HepG2 (cell line): ENCODE measurements around the gene ERLIN1. TPM values are rescaled to one million over a fixed set of nuclear protein-coding genes. Genes with fewer than 3 reads are reported as not detected.
A peak's percentile ranks its signal among the peaks of the same experiment; 100 is the strongest.

Experiments used
- CCAR2 ChIP-seq: fragments of 200-400 bp; formaldehyde crosslinking; optimal IDR thresholded peaks from 2 replicates; pipeline ENCODE3; 2018; ENCODE audit warnings: low read depth, mild to moderate bottlenecking, low read length, moderate library complexity
- EED ChIP-seq: sonication (generic); formaldehyde crosslinking; IDR thresholded peaks from 2 replicates; pipeline ENCODE4 v1.5.0; 2020; ENCODE audit warnings: mild to moderate bottlenecking, missing genetic modification reagents
- GATA4 ChIP-seq: sonication (generic); IDR thresholded peaks from 2 replicates; pipeline ENCODE4 v1.6.1; 2016; ENCODE audit warnings: antibody characterized with exemption, low read depth, borderline replicate concordance
- GTF2F1 ChIP-seq: fragments of 150-350 bp; IDR thresholded peaks from 2 replicates; pipeline ENCODE4 v1.6.1; 2014; ENCODE audit warnings: low read length
- KDM6A ChIP-seq: IDR thresholded peaks from 2 replicates; pipeline ENCODE4 v1.6.1; 2016; ENCODE audit warnings: low read depth
- NAIF1 ChIP-seq: sonication (generic); formaldehyde crosslinking; IDR thresholded peaks from 2 replicates; pipeline ENCODE4 v1.5.0; 2020; ENCODE audit warnings: mild to moderate bottlenecking, missing genetic modification reagents, borderline replicate concordance
- NR2F2 ChIP-seq: IDR thresholded peaks from 2 replicates; pipeline ENCODE4 v1.6.1; 2012; ENCODE audit warnings: low read depth, inconsistent platforms, borderline replicate concordance
- PAWR ChIP-seq: sonication (generic); formaldehyde crosslinking; IDR thresholded peaks from 2 replicates; pipeline ENCODE4 v1.4.0; 2020; ENCODE audit warnings: missing genetic modification reagents, mild to moderate bottlenecking, borderline replicate concordance
- PLRG1 ChIP-seq: fragments of 450-650 bp; conservative IDR thresholded peaks from 2 replicates; pipeline ENCODE4 v1.6.1; 2016
- RNF2 ChIP-seq: fragments of 450-650 bp; conservative IDR thresholded peaks from 2 replicates; pipeline ENCODE4 v1.6.1; 2016; ENCODE audit warnings: low read depth
- SAP130 ChIP-seq: IDR thresholded peaks from 2 replicates; pipeline ENCODE4 v1.6.1; 2016; ENCODE audit warnings: low read depth
- SMARCC2 ChIP-seq: fragments of 450-650 bp; IDR thresholded peaks from 2 replicates; pipeline ENCODE4 v1.6.1; 2017; ENCODE audit warnings: antibody characterized with exemption, mild to moderate bottlenecking
- SMYD3 ChIP-seq: sonication (generic); formaldehyde crosslinking; IDR thresholded peaks from 2 replicates; pipeline ENCODE4 v1.8.1; 2023; ENCODE audit warnings: mild to moderate bottlenecking, missing genetic modification reagents
- TAF1 ChIP-seq: sonication (generic); formaldehyde crosslinking; IDR thresholded peaks from 2 replicates; pipeline ENCODE4 v1.4.0; 2020; ENCODE audit warnings: missing genetic modification reagents
- TARDBP ChIP-seq: sonication (generic); formaldehyde crosslinking; IDR thresholded peaks from 2 replicates; pipeline ENCODE4 v1.8.0; 2022; ENCODE audit warnings: mild to moderate bottlenecking, missing genetic modification reagents
- ZBTB38 ChIP-seq: sonication (generic); formaldehyde crosslinking; IDR thresholded peaks from 2 replicates; pipeline ENCODE4 v1.5.1; 2020; ENCODE audit warnings: mild to moderate bottlenecking, missing genetic modification reagents
- ZEB1 ChIP-seq: IDR thresholded peaks from 2 replicates; pipeline ENCODE4 v1.6.1; 2012; ENCODE audit warnings: mild to moderate bottlenecking, low read depth, inconsistent platforms; ENCODE audit not compliant: insufficient replicate concordance
- ZNF17 ChIP-seq: sonication (generic); formaldehyde crosslinking; IDR thresholded peaks from 2 replicates; pipeline ENCODE4 v1.5.0; 2020; ENCODE audit warnings: mild to moderate bottlenecking, missing genetic modification reagents
- ZNF20 ChIP-seq: sonication (generic); formaldehyde crosslinking; IDR thresholded peaks from 2 replicates; pipeline ENCODE4 v1.4.0; 2020; ENCODE audit warnings: mild to moderate bottlenecking, moderate library complexity, missing genetic modification reagents
- ZNF550 ChIP-seq: sonication (generic); formaldehyde crosslinking; IDR thresholded peaks from 2 replicates; pipeline ENCODE4 v1.4.0; 2020; ENCODE audit warnings: mild to moderate bottlenecking, missing genetic modification reagents, borderline replicate concordance
- ZNF615 ChIP-seq: sonication (generic); formaldehyde crosslinking; IDR thresholded peaks from 2 replicates; pipeline ENCODE4 v1.5.0; 2020; ENCODE audit warnings: mild to moderate bottlenecking, missing genetic modification reagents, borderline replicate concordance
- polyA plus RNA-seq, 8 experiments: library from polyadenylated mRNA; depleted of rRNA in 3 of 8; stranded (reverse) in 7 of 8; unstranded in 1 of 8; fragments of >200 nt; fragmentation: Illumina TruSeq in 4 of 8; extraction: Trizol in 4 of 8; gene quantifications; 2 replicates each; pipeline versions ENCODE4 v1.2.1 to v1.2.3, GENCODE V29; 2011 to 2016; ENCODE audit warnings: low read depth in 4 of 8, missing spikeins in 1 of 8, mixed read lengths in 1 of 8; ENCODE audit not compliant: insufficient read depth in 1 of 8
- total RNA-seq, 5 experiments: library from RNA; depleted of rRNA; stranded (reverse); fragments of >200 nt; fragmentation: Illumina TruSeq; extraction: Trizol; gene quantifications; 2 replicates each; pipeline ENCODE4 v1.2.3, GENCODE V29; 2016; ENCODE audit warnings: low read depth in 1 of 5
- TF ChIP-seq, protein P1 (sequence below): sonication (generic); formaldehyde crosslinking; IDR thresholded peaks from 2 replicates; pipeline ENCODE4 v1.4.0; 2020; ENCODE audit warnings: mild to moderate bottlenecking, low read depth, missing genetic modification reagents
- TF ChIP-seq, protein P2 (sequence below): sonication (generic); formaldehyde crosslinking; IDR thresholded peaks from 2 replicates; pipeline ENCODE4 v1.8.1; 2023; ENCODE audit warnings: mild to moderate bottlenecking, missing genetic modification reagents, borderline replicate concordance
- TF ChIP-seq, protein P3 (sequence below): sonication (generic); formaldehyde crosslinking; IDR thresholded peaks from 2 replicates; pipeline ENCODE4 v1.8.1; 2023; ENCODE audit warnings: mild to moderate bottlenecking, missing genetic modification reagents
- TF ChIP-seq, protein P4 (sequence below), 2 experiments: sonication (generic) in 1 of 2; formaldehyde crosslinking in 1 of 2; IDR thresholded peaks; 2 replicates each; pipeline versions ENCODE4 v1.5.1 to v1.6.1; 2011 to 2020; ENCODE audit warnings: borderline replicate concordance in 1 of 2, low read depth in 1 of 2, low read length in 1 of 2, mild to moderate bottlenecking in 1 of 2, missing genetic modification reagents in 1 of 2, moderate library complexity in 1 of 2

ERLIN1 gene
- total and polyA plus RNA-seq, 2 of the 13 experiments (the other 11 are each of a cell fraction or from before 2014, with no cell fraction given): 56.8 to 69.3 TPM

DNA sequence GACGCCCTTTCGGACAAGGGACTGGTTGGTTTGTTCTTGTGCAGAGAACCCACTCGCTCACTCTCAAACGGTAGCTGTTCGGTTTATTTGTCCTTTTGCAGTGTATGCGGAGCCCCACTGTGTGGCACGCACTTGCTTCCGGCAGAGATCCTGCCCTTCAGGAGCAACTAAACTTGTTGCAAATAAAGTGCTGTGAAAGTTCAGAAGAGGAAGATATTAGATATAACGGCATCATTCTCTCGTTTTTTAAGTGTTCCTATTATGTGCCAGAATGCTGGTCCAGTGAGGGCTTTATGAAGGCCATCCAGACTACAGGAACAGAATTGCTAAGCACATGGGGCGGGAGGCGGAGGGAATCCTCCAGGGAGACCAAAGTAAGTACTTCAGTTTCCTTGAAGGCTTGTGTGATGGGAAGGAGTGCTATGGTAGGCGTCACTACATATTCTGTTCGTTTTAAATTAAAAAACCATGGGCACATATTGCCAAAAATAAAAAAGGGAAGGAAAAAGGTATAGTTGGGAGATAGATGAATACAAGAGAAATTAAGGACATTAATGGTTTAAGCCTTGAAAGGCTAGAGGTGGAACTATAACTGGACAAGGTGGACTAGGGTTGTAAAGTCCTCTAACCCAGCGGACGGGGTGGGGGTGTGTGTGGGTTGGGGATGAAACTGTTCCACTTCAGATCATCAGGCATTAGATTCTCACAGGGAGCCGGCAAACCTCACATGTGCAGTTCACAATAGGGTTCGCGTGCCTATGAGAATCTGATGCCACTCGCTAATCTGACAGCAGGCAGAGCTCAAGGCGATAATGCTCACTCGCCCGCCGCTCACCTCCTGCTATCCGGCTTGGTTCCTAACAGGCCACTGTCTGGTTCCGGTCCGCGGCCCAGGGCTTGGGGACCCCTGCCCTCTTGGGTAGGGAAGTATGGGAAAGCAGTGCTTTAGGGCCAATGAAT, 704 bp upstream of the ERLIN1 start (continued):
- TF ChIP-seq NAIF1 (CRISPR knock-in tag) (no peak), PLRG1 (no peak), ZNF17 (CRISPR knock-in tag) (no peak), ZNF550 (no peak), ZBTB38 (CRISPR knock-in tag) (no peak), ZNF20 (CRISPR knock-in tag) (no peak), RNF2 (no peak; the same call in 1 of the 2 replicates), ZNF615 (CRISPR knock-in tag) (no peak), ZEB1 (no peak), GATA4 (no peak), TAF1 (CRISPR knock-in tag) (no peak), EED (CRISPR knock-in tag) (no peak), SMYD3 (0 out of 2 replicates have a peak, but pooled peaks have one; percentile 9), GTF2F1 (no peak), SAP130 (CRISPR knock-in tag) (no peak), TARDBP (no peak; the same call in 1 of the 2 replicates), SMARCC2 (no peak), NR2F2 (no peak), PAWR (no peak; the same call in 1 of the 2 replicates), KDM6A (CRISPR knock-in tag) (no peak), CCAR2 (no peak)
- TF ChIP-seq, protein P1, sequence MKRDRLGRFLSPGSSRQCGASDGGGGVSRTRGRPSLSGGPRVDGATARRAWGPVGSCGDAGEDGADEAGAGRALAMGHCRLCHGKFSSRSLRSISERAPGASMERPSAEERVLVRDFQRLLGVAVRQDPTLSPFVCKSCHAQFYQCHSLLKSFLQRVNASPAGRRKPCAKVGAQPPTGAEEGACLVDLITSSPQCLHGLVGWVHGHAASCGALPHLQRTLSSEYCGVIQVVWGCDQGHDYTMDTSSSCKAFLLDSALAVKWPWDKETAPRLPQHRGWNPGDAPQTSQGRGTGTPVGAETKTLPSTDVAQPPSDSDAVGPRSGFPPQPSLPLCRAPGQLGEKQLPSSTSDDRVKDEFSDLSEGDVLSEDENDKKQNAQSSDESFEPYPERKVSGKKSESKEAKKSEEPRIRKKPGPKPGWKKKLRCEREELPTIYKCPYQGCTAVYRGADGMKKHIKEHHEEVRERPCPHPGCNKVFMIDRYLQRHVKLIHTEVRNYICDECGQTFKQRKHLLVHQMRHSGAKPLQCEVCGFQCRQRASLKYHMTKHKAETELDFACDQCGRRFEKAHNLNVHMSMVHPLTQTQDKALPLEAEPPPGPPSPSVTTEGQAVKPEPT (CRISPR knock-in tag): no peak
- TF ChIP-seq, protein P2, sequence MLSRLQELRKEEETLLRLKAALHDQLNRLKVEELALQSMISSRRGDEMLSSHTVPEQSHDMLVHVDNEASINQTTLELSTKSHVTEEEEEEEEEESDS (CRISPR knock-in tag): no peak
- TF ChIP-seq, protein P3, sequence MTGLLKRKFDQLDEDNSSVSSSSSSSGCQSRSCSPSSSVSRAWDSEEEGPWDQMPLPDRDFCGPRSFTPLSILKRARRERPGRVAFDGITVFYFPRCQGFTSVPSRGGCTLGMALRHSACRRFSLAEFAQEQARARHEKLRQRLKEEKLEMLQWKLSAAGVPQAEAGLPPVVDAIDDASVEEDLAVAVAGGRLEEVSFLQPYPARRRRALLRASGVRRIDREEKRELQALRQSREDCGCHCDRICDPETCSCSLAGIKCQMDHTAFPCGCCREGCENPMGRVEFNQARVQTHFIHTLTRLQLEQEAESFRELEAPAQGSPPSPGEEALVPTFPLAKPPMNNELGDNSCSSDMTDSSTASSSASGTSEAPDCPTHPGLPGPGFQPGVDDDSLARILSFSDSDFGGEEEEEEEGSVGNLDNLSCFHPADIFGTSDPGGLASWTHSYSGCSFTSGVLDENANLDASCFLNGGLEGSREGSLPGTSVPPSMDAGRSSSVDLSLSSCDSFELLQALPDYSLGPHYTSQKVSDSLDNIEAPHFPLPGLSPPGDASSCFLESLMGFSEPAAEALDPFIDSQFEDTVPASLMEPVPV (CRISPR knock-in tag): no peak; the same call in 1 of the 2 replicates
- TF ChIP-seq, protein P4, sequence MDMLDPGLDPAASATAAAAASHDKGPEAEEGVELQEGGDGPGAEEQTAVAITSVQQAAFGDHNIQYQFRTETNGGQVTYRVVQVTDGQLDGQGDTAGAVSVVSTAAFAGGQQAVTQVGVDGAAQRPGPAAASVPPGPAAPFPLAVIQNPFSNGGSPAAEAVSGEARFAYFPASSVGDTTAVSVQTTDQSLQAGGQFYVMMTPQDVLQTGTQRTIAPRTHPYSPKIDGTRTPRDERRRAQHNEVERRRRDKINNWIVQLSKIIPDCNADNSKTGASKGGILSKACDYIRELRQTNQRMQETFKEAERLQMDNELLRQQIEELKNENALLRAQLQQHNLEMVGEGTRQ (IDR thresholded peaks at IDR 0.05; ENCODE audit: low read depth, low read length): no peak
- TF ChIP-seq, protein P4 (CRISPR knock-in tag; IDR thresholded peaks at IDR 0.05; ENCODE audit: borderline replicate concordance): no peak
